Left ventricle myocardium superior (tissue), 1 donor: ENCODE results near the gene NOC2L. TPM values are rescaled to one million over a fixed set of nuclear protein-coding genes. Genes with fewer than 3 reads are reported as not detected.

Experiments used
- ATAC-seq: fragments of 200-7000 bp; cut with Tn5 transposase; one replicate; pipeline ENCODE4 v1.9.1; 2020; ENCODE audit warnings: mild to moderate bottlenecking, moderate library complexity
- DNase-seq: peaks from one replicate; pipeline ENCODE4 v3.0.0-alpha.2; 2020
- intact Hi-C: fragments of 100-400 bp; cut with micrococcal nuclease; formaldehyde crosslinking; loops from one replicate; pipeline ENCODE4 v1.11.0; 2022
- total RNA-seq: library from RNA; stranded (reverse); fragmentation: NEBNext Ultra II Directional; extraction: Animal tissue kit (Norgen Biotek cat#: 25700); gene quantifications from one replicate; pipeline ENCODE4 v1.2.1, GENCODE V29; 2021
- donor health status: DM: no; HTN: yes; CAD: no; lungs with severe emphysema.

The NOC2L gene
- total RNA-seq, 1 donor from 2014 or later: 46.8 TPM

- intact Hi-C loops: no loop called here
- DNase-seq: peak; percentile 21
- no peak for ATAC-seq
These were observed 46.2 kb downstream of the NOC2L start for GRCh38 chr1:912740-913301.

DNA sequence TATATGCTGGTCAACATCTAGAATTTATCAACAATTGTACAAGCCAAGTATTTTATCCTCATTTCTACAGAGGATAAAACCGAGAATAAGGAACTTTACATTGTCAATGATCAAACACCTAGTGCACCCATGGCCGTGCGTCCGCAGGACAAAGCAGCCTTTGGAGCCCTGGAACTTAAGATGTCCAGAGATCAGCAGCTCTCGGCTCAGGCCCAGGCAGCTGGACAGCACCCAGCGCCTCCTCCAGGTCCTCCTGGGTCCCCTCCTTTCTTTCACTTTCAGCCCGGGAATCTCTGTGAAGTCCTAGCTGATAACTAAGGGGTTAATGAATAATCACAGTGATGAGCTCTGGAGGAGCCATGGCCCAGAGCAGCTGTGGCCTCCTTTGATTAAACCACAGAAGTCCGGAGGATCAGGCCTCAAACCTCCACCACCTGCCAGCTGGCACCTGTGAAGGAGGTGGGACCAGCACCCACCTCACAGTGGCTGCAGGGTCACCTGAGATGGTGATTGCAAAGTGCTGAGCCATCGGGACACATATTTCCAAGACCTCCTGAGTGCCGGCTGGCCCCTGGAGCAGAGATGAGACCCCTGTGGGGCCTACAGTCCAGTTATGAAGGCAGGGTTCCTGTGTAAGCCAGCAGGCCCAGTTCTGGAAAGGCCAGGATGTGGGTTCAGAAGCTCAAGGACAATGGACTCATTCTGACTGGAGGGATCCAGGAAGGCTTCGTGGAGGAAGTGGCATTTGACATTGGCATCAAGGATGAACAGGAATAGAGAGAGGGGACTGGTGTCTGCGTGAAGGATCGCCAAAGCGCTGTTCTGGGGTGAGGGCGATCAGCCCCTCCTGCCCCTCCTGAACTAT lies 46.9 kb downstream of the NOC2L start:
- intact Hi-C loops: no loop called here
- no peak for ATAC-seq
- peak; percentile 19 for DNase-seq

GRCh38 chr1:910881-911721 lies 48.0 kb downstream of the NOC2L start:
- ATAC-seq (no peak), DNase-seq (no peak)
- intact Hi-C loops: no loop called here

- intact Hi-C loops: no loop called here
- ATAC-seq (no peak), DNase-seq (peak; percentile 25)
These were observed 48.7 kb downstream of the NOC2L start for GRCh38 chr1:910311-910880.

- intact Hi-C loops: no loop called here
- no peak for ATAC-seq
- DNase-seq: peak; percentile 28
These were observed 49.2 kb downstream of the NOC2L start for GRCh38 chr1:909861-910310.

DNA sequence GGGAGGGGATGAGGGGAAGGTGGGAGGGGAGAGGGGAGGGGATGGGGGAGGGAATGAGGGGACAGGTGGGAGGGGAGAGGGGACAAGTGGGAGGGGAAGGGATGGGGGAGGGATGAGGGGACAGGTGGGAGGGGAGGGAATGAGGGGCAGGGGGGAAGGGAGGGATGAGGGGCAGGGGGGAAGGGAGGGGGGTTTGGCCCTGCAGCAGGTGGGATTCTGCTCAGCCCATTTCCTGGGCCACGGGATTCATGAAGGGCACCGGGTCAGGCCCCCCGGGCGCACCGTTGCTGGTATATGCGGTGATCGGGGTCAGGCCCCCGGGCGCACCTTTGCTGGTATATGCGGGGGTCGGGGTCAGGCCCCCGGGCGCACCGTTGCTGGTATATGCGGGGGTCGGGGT lies 50.4 kb downstream of the NOC2L start:
- ATAC-seq (no peak), DNase-seq (peak; percentile 24)
- intact Hi-C loops: no loop called here

DNA sequence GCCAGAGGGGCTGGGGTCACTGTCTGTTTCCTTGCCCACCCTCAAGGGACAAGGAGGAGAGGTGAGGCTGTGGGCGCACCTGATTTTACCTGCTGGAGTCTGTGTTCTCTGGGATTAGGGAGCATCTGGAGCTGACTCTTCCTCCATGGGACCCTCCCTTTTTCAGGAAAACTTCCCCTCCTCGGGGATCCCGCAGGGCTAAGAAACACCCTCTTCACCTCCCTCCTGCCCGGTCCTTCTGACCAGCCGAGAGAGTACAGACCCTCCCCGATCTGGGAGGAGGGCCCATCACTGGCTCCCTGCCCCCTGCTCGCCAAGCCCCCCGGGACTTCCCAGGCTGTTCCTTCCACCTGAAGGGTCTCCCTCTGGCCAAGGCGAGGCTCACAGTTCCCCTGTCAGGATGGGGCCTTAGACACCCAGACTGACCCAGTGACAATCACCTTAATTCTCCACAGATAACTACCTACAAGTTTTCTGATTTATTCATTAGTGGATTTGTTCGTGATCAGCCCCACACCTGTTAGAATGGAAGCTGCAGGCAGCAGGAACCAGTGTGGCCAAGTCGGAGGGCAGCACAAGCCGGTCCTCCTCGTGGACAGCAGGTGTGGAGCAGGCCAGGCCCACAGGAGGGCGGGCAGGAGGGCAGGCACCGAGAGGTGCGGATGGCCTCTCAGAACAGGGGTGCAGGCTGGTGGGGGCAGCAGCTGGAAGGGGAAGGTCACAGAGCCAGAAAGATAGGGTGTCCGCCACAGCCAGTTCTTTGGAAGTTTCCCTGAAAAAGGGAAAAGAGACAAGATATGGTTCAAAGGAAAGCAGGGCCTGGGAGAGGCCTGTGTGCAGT lies 51.2 kb downstream of the NOC2L start:
- ATAC-seq (no peak), DNase-seq (peak; percentile 19)
- intact Hi-C loops: no loop called here

DNA sequence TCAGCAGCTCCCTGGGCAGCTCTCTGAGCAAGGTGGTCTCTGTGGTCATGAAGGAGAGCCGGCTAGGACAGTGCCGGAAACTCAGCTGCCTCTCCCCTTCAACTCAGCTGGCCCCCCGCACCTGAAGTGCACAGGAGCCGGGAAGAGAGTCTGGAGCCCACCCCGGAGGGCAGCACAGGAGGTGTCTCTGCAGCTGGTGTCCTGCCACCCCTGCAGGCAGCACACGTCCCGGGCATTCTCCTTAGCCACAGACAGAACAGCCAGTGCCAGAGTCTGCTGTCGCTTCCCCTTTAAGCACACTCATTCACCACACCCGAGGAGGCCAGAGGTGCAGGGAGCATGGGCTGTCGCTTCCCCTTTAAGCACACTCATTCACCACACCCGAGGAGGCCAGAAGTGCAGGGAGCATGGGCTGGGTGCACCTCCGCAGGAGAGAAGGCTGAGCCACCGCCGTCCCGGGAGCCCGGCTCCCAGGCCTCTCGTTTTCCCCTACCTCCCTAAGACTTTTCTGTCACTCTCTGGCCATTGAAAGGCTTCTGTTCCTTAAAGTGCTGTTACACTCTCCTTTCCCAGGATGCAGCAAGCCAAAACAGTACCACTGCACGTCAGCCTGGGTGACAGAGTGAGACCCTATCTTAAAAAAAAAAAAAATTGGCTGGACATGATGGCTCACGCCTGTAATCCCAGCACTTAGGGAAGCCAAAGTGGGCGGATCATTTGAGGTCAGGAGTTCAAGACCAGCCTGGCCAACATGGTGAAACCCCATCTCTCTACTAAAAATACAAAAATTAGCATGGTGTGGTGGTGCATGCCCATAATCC lies 52.2 kb downstream of the NOC2L start:
- ATAC-seq (no peak), DNase-seq (peak; percentile 35)
- intact Hi-C loops: no loop called here

GRCh38 chr1:905811-906599 lies 53.1 kb downstream of the NOC2L start:
- intact Hi-C loops: no loop called here
- ATAC-seq: no peak

DNA sequence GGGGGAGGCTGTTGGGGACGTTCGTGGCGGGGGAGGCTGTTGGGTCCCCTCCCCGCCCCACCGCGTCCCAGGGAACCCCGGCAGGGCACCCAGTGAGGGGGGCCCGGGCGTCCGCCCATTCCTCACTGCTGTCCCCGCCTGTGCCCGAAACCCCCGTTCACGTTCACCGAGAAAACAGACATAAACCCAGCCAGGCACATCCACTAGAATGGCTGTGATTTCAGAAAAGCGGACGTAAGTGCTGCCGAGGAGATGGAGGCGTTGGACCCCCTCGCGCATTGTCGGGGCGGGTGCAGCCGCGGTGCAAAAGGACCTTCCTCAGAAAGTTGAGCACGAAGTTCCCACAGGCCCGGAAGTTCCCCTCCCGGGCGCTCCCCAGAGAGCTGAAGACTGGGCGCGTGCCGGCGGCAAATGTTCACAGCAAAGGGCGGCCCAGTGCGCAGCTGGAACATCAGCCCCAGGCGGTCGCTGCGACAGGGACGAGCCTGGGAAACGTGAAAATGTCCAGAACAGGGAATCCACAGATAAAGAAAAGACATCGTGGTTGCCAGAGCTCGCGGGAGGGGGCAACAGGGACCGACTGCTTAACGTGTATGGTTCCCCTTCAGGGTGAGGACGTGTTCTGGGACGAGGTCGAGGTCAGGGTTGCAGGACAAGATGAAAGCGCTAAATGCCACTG lies 53.8 kb downstream of the NOC2L start:
- DNase-seq: peak; percentile 77
- peak; percentile 75 for ATAC-seq
- intact Hi-C loops: no loop called here

More at GRCh38 chr1:905811-906599, 53.1 kb downstream of the NOC2L start:
- DNase-seq: peak; percentile 46

GRCh38 chr1:904310-904950 lies 54.6 kb downstream of the NOC2L start:
- peak; percentile 91 for DNase-seq
- intact Hi-C loops: no loop called here
- peak; percentile 93 for ATAC-seq

DNA sequence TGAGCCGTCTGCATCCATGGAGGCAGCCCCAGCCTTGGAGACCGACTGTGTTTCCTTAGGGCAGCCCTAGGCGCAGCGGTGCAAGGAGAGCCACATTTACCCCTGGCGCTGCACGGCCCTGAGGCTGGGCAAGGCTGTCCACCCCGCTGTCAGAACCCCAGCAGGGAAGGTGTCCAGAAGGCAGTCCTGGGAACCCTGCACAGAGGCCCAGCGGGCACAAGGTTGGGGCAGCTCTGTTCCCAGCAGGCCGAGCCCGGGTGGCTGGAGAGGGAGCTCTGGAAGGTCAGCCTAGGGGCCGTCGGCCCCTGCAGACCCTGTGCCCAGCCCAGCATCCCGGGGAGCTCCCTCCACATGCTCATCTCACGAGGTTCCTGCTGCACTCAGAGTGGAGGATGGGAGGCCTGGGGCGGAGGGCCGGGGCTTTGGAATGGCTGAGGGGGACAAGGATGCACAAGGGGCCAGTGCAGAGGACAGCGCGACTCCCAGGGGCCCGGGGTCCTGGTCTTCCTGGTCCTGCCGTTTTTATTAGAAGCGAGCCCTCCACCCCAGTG lies 55.3 kb downstream of the NOC2L start:
- DNase-seq (peak; percentile 28), ATAC-seq (no peak)
- intact Hi-C loops: no loop called here

- ATAC-seq (no peak), DNase-seq (no peak)
- intact Hi-C loops: no loop called here
These were observed 55.8 kb downstream of the NOC2L start for GRCh38 chr1:903305-903704.

GRCh38 chr1:902802-903201 lies 56.3 kb downstream of the NOC2L start:
- DNase-seq (peak; percentile 23), ATAC-seq (no peak)
- intact Hi-C loops: no loop called here

DNA sequence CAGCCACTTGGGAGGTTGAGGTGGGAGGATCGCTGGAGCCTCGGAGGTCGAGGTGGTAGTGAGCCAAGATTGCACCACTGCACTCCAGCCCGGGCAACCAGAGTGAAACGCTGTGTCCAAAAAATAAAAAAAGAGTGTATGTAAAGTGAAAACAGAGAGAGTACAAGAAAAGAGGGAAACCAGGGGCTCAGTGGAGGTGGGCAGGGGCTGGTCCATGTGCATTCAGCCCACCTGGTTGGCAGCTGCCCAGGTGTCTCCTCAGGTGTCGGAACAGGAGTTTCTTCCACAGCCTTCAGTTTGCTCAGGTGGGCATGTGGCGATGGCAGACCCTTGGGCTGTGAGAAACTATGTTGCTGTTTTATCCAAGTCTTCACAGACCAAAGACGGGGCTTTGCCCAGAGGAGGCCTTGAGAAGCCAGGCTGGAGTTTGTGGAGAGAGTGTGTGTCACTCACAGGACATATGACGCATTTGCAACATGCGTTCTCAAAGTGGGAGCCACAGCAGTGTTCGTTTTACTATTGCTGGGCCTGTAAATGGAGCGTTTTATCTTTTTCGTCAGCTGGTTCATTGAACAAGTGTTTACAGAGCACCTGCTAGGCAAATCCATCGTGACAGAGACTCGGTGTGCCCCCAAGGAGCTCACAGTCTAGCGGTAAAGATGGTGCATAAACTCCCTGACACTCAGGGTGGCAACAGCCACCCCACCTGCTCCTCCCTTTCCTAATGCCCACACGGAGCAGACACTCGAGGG lies 57.8 kb downstream of the NOC2L start:
- no peak for ATAC-seq
- intact Hi-C loops: no loop called here
- no peak for DNase-seq
